ENCODE results near the gene SNRPF.

Gene SNRPF

GRCh38 chr12:95859344-95859816 is 628 bp downstream of the SNRPF start:
- no peak for DNase-seq (ENCODE audit: low read depth in 2 of 2)

- DNase-seq (ENCODE audit: low read depth in 2 of 2): no peak
Observed at GRCh38 chr12:95859947-95860850, 1.4 kb downstream of the SNRPF start.

- no peak for DNase-seq (ENCODE audit: low read depth in 2 of 2)
Observed at GRCh38 chr12:95862038-95862437, 3.3 kb downstream of the SNRPF start.

GRCh38 chr12:95863337-95863736 is 4.6 kb downstream of the SNRPF start:
- DNase-seq (ENCODE audit: low read depth in 2 of 2): no peak

- no peak for DNase-seq (ENCODE audit: low read depth in 2 of 2)
Observed at GRCh38 chr12:95870897-95871296, 12.1 kb downstream of the SNRPF start.

GRCh38 chr12:95874452-95874851 is 15.7 kb downstream of the SNRPF start:
- DNase-seq (ENCODE audit: low read depth in 2 of 2): no peak

- DNase-seq (ENCODE audit: low read depth in 2 of 2): no peak
Observed at GRCh38 chr12:95877622-95878021, 18.9 kb downstream of the SNRPF start.

GRCh38 chr12:95880895-95881294 is 22.1 kb downstream of the SNRPF start:
- DNase-seq (ENCODE audit: low read depth in 2 of 2): no peak

- no peak for DNase-seq (ENCODE audit: low read depth in 2 of 2)
Observed at GRCh38 chr12:95881331-95881955, 22.7 kb downstream of the SNRPF start.

GRCh38 chr12:95882080-95882479 is 23.3 kb downstream of the SNRPF start:
- no peak for DNase-seq (ENCODE audit: low read depth in 2 of 2)

GRCh38 chr12:95882873-95883272 is 24.1 kb downstream of the SNRPF start:
- DNase-seq (ENCODE audit: low read depth in 2 of 2): no peak

GRCh38 chr12:95884998-95885397 is 26.2 kb downstream of the SNRPF start:
- DNase-seq (ENCODE audit: low read depth in 2 of 2): no peak

GRCh38 chr12:95887311-95887710 is 28.6 kb downstream of the SNRPF start:
- DNase-seq (ENCODE audit: low read depth in 2 of 2): no peak

- DNase-seq (ENCODE audit: low read depth in 2 of 2): no peak
Observed at GRCh38 chr12:95890958-95891357, 32.2 kb downstream of the SNRPF start.

GRCh38 chr12:95896846-95897245 is 38.1 kb downstream of the SNRPF start:
- DNase-seq (ENCODE audit: low read depth in 2 of 2): no peak

GRCh38 chr12:95898081-95898480 is 39.3 kb downstream of the SNRPF start:
- no peak for DNase-seq (ENCODE audit: low read depth in 2 of 2)

- DNase-seq (ENCODE audit: low read depth in 2 of 2): no peak
Observed at GRCh38 chr12:95908573-95908972, 49.8 kb downstream of the SNRPF start.

GRCh38 chr12:95909871-95910270 is 51.1 kb downstream of the SNRPF start:
- no peak for DNase-seq (ENCODE audit: low read depth in 2 of 2)
